Ammon's horn (tissue), 1 donor: ENCODE measurements around the gene FBXO5.
A peak's percentile ranks its signal among the peaks of the same experiment; 100 is the strongest.

Experiments used
- DNase-seq: peaks from one replicate; pipeline ENCODE4 v3.0.0-alpha.2; 2016; ENCODE audit warnings: low spot score

The FBXO5 gene

DNA sequence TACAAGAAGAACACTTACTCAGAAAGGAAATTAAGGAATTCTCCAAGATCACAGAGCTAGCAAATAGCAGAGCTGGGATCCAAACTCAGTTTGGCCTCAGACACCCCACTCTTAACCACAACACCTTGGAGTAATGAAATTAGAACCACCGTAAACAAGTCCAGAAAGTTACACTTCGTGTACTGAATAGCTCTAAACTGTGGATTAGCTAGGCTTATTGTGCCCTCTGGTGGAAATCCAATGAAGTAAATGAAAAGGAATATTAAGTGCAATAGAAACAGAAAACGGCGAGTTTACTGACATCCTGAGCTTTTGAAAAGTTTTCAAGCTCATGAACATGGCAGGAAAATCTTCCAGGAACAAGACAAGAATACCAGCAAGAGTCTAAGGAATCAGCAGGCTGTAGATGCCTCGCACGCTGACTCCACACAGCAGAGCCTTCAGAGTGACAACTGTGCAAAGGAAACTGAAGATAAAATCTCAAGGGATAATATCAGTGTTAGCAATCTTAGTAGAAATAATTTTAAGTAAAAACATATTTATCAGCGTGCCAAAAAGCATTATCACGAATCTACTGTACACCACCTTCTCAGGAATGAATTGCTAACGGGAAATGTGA lies 34.6 kb downstream of the FBXO5 start:
- peak; percentile 73 for DNase-seq

- DNase-seq, result no peak
Observed at GRCh38 chr6:152946995-152947394, 35.8 kb downstream of the FBXO5 start.

DNA sequence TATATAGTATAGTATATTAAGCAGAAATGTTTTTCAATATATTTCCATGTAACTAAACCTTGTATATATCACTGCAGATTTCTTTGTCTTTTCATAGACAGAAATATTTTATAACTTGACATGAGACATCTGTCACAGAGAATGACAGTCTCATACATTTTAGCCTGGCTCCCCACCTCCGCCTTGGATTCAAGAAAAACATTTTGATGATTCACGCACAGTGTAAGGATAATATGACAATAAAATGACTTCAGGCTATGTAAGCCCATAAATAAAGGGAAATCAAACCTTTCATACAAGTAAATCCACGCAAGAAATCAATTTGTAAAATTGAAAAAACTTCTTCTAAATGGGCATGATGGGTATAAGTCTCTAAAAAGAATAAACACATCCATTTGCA lies 36.4 kb downstream of the FBXO5 start:
- DNase-seq, result peak; percentile 16

- DNase-seq, result no peak
Observed at GRCh38 chr6:152943260-152943897, 39.5 kb downstream of the FBXO5 start.

DNA sequence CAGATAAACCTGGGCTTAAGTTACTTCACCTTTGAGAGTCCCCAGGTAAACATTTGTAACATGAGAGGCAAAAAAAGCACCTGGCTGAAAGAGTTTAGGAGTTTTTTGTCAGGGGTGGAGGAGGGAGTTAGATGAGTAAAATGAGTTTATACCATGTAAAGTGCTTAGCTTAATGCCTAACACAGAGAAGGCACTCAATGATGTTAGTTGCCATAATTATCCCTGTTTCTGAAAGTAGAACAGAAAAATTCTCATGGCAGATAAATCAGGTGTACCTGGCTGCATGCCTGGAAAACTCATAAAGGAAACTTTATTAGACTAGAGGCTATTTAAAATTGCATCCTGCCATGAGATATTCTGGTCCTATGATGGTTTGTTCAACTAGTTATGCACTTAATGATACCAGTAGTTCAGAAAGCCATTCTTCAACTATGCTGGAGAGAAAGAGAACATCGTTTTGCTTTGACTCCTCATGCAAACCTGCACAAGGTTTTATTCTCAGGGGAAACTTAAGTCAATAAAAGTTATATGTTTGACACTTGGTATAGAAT lies 40.4 kb downstream of the FBXO5 start:
- DNase-seq, result no peak

GRCh38 chr6:152941746-152942145 lies 41.1 kb downstream of the FBXO5 start:
- DNase-seq, result no peak

DNA sequence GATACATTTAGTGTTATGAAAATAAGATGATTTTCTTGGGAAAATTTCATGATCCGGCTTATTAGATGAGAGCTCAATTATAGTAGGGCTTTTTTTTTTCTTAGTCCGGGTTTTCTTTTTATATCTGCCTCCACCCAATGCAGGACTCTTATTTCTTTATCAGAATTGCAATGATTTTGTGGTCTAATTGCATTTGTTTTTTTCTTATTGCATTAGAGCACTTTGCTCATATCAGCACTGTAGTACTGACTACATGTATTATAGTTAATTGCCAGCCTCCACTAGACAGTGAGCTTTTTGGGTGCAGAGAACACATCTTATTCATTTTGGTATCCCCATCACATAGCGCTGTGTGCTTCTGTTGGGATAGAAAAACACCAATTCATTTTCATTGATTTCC lies 50.0 kb downstream of the FBXO5 start:
- no peak for DNase-seq

DNA sequence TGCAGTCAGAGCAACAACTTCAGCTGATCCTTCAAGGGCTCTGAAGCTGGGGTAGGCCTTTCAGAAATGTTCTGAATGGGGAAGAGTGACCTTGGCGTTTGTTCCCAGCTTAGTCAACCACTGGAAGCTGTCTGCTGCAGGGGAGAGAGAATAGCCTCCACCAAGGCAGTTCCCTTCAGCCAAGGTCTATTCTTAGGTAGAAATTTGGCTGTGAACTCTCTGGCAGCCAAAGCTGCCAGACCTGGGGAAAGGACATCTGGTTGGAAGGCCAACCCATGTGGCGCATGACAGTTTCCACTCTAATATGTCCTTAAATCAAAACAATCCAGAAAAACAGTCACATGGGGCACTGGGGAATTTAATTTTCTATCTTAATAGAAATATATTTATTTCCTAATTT lies 60.1 kb downstream of the FBXO5 start:
- no peak for DNase-seq
